Activated T-cell treated with anti-CD3 and anti-CD28 coated beads, Interleukin-2, amount 50 U/mL, for 24 hours (primary cell): Measurements from ENCODE around the gene ATP10B.
"Not testable (repeated sequence)": the region's sequence is repeated elsewhere in the genome, so short reads cannot be mapped to it uniquely, and the experiment has no call there.

Experiments used
- DNase-seq: peaks from one replicate; pipeline ENCODE4 v3.0.0-alpha.2; 2020
- H3K27ac Mint-ChIP-seq: 2 replicates; pipeline ENCODE4 v1.8.0; 2020; ENCODE audit warnings: mild to moderate bottlenecking, mixed read lengths
- H3K27me3 Mint-ChIP-seq: 2 replicates; pipeline ENCODE4 v1.8.0; 2020; ENCODE audit warnings: mixed read lengths
- H3K36me3 Mint-ChIP-seq: 2 replicates; pipeline ENCODE4 v1.8.0; 2020; ENCODE audit warnings: low read depth, mixed read lengths
- H3K4me1 Mint-ChIP-seq: 2 replicates; pipeline ENCODE4 v1.8.0; 2020; ENCODE audit warnings: low read depth, mixed read lengths
- H3K4me3 Mint-ChIP-seq: 2 replicates; pipeline ENCODE4 v1.8.0; 2020; ENCODE audit warnings: mild to moderate bottlenecking, moderate library complexity, mixed read lengths
- H3K9me3 Mint-ChIP-seq: 2 replicates; pipeline ENCODE4 v1.8.0; 2020; ENCODE audit warnings: mixed read lengths

Gene ATP10B

DNA sequence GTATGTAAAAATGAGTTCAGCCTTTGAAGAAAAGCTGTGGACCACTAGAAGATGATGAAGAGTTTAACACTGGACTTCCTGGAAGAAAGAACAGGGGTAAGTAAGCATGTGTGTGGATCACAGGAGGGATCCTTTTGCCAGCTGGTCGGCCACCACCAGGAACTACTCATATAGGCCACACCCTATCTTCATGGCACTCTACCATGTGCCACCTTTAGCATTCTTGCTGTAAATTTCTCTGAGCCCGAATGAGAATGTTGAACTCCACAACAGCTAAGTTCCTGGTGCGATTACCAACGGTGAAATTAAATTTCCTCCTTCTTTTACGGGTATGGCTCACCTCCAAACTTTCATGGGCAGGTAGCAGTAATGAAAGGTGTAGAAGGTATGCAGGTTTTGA, 102.3 kb downstream of the ATP10B start:
- Mint-ChIP-seq H3K27ac (no peak overlapping the region), H3K4me3 (no peak overlapping the region), H3K27me3 (peaks cover 12% of the 10 kb centered on the region), H3K36me3 (no peaks in the 10 kb centered on the region), H3K4me1 (peaks cover 4% of the 10 kb centered on the region), H3K9me3 (no peaks in the 10 kb centered on the region)
- no peak for DNase-seq

GRCh38 chr5:160749026-160749425, 103.0 kb downstream of the ATP10B start:
- H3K9me3 Mint-ChIP-seq = no peaks in the 10 kb centered on the region
- H3K4me3 Mint-ChIP-seq = no peak overlapping the region
- DNase-seq = no peak
- no peak overlapping the region for H3K27ac Mint-ChIP-seq
- H3K36me3 Mint-ChIP-seq = no peaks in the 10 kb centered on the region
- H3K27me3 Mint-ChIP-seq = peaks cover 12% of the 10 kb centered on the region
- peaks cover 4% of the 10 kb centered on the region for H3K4me1 Mint-ChIP-seq

DNA sequence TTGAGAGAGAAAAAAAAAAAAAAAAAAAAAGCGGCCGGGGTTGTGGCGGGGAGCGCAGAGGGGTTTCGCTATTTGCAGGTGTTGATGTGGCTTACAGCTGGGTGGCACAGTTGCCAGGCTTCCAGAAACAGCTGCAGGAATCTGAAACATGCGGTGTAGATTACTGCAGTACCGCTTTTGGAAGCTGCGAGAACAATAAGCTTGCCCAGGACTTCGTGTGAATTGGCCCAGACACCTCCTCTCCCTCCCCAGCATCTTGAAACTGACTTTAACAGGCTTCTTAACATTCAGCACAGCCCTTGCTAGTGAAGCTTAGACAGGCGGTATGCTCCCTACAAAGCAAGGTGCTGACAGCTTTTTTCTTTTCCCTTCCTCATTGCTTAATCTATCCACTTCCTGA, 104.0 kb downstream of the ATP10B start:
- H3K27me3 Mint-ChIP-seq = peaks cover 10% of the 10 kb centered on the region
- DNase-seq = no peak
- H3K4me3 Mint-ChIP-seq = no peak overlapping the region
- H3K9me3 Mint-ChIP-seq = no peaks in the 10 kb centered on the region
- H3K4me1 Mint-ChIP-seq = peaks cover 4% of the 10 kb centered on the region
- no peaks in the 10 kb centered on the region for H3K36me3 Mint-ChIP-seq
- H3K27ac Mint-ChIP-seq = no peak overlapping the region

GRCh38 chr5:160747559-160747958, 104.5 kb downstream of the ATP10B start:
- H3K9me3 Mint-ChIP-seq = no peaks in the 10 kb centered on the region
- no peak for DNase-seq
- peaks cover 4% of the 10 kb centered on the region for H3K4me1 Mint-ChIP-seq
- peaks cover 5% of the 10 kb centered on the region for H3K27me3 Mint-ChIP-seq
- H3K27ac Mint-ChIP-seq = no peak overlapping the region
- H3K4me3 Mint-ChIP-seq = no peak overlapping the region
- H3K36me3 Mint-ChIP-seq = no peaks in the 10 kb centered on the region

DNA sequence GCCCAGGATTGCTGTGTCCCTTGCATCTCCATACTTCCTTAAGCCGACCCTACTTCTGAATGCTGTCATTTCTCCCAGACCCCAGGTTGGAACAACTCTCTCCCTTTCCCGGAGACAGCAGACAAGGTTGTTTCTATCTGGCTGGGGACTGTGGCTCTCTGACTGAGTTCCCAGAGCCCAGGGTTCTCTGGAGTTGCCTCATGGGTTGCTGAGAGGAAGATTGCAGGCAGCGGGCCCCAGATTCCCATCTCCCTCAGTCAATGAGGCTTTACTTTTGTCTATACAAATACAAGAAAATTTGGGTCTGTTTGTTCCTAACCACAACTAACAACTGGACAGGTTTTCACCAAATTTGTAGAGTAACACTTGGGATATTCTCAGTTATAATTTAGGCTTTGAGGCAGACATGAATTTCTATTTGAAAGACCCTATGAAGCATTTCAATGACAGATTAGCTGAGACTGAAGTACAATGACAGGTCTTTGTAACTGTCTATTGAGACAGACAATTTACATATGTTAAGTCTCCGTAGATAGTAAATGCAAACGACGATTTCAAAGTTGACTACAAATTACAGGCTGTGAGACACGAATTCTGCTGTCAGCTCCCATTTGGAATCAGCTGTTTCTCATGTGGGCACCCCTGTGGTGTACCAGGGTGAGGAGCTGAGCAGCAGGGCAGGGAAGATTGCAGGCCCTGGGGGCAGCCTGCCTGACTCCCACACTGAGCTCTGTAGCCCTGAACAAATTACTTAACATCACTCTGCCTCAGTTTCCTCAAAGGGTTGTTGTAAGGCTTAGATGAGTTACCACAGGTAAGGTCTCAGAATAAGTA, 107.5 kb downstream of the ATP10B start:
- H3K4me3 Mint-ChIP-seq = no peak overlapping the region
- no peak for DNase-seq
- no peaks in the 10 kb centered on the region for H3K9me3 Mint-ChIP-seq
- H3K4me1 Mint-ChIP-seq = peaks cover 4% of the 10 kb centered on the region
- H3K27me3 Mint-ChIP-seq = peaks cover 3% of the 10 kb centered on the region
- no peak overlapping the region for H3K27ac Mint-ChIP-seq
- no peaks in the 10 kb centered on the region for H3K36me3 Mint-ChIP-seq

DNA sequence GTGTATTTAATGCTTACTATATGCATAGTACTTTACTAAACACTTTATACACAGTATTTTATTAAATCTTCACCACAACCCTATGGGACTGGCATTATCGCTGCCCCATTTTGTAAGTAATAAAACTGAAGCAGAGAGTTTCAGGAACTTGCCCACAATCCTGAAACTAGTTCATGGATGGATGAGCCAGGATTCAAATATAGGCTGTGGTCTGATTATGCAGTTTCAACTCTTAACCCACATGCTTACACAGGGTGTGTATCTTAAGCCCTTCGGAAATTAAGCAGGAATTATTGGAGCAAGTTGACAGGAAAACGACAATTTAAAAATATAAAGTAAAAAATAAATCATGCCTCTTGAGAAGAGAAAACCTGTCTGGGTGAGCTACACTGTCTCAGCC, 109.0 kb downstream of the ATP10B start:
- Mint-ChIP-seq H3K27me3 (peaks cover 3% of the 10 kb centered on the region), H3K4me1 (peaks cover 2% of the 10 kb centered on the region), H3K4me3 (no peak overlapping the region), H3K9me3 (no peaks in the 10 kb centered on the region), H3K36me3 (no peaks in the 10 kb centered on the region), H3K27ac (no peak overlapping the region)
- DNase-seq = no peak

DNA sequence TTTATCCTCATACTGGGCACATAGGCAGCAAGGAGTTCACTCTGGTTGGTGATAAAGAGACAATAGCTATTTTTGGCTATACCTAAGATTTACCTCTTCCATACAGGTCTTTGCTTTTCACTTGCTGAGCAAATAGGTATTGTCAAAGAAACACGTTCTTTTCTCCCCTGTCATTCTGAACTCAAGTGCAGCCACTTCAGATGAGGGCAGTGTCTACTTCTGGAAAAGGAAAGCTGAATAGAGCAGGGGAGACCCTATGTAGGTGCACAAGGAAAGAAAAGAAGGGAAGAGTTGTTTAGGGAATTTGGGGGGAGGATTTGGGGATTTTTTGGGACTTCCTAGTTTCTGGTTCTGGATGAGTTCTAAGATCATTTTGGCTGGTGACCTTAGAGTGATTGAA, 109.6 kb downstream of the ATP10B start:
- no peak for DNase-seq
- Mint-ChIP-seq H3K4me3 (no peak overlapping the region), H3K36me3 (no peaks in the 10 kb centered on the region), H3K9me3 (no peaks in the 10 kb centered on the region), H3K27ac (no peak overlapping the region), H3K4me1 (no peaks in the 10 kb centered on the region), H3K27me3 (peaks cover 3% of the 10 kb centered on the region)

DNA sequence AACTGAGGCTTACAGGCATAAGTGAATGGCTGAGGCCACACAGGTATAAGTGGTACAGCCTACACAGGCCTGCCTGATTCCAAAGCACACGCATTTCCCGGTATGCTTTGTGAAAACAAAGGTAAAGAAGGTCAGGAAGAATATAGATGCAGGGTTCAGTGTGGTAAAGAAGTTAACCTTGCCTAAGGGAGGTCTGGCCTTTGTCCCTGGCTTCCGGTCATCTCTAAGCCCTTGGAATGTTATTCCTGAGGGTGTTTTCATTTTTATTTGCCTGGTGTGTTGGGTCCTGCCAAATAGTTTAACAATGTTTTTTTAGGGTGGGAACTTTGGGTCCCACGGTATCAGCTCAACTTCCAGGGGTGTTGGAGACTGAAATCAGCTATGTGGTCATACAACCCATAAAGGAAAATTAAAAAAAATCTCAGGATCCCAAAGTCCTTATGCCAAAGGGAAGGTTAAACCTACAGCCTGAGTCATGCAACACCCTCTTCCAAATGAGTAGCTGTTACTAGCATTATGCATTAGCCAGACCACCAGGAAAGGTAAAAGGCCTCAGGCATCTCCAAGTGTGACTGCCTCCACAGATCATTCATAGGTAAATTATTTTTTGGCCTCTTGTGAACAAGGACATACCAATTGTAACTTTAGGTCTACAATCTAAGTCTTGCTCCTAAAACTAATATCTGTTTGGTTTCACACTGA, 124.6 kb downstream of the ATP10B start:
- Mint-ChIP-seq H3K36me3 (no peaks in the 10 kb centered on the region), H3K4me3 (no peak overlapping the region), H3K9me3 (no peaks in the 10 kb centered on the region), H3K27ac (no peak overlapping the region), H3K4me1 (no peaks in the 10 kb centered on the region), H3K27me3 (peaks cover 4% of the 10 kb centered on the region)
- no peak for DNase-seq

- Mint-ChIP-seq H3K27me3 (peaks cover 4% of the 10 kb centered on the region), H3K36me3 (no peaks in the 10 kb centered on the region), H3K4me3 (no peak overlapping the region), H3K9me3 (no peaks in the 10 kb centered on the region), H3K27ac (no peak overlapping the region), H3K4me1 (no peaks in the 10 kb centered on the region)
- no peak for DNase-seq
Observed at GRCh38 chr5:160726721-160727120, 125.3 kb downstream of the ATP10B start.

GRCh38 chr5:160720822-160721221, 131.2 kb downstream of the ATP10B start:
- H3K27ac Mint-ChIP-seq = no peak overlapping the region
- no peaks in the 10 kb centered on the region for H3K36me3 Mint-ChIP-seq
- H3K4me3 Mint-ChIP-seq = no peak overlapping the region
- no peaks in the 10 kb centered on the region for H3K9me3 Mint-ChIP-seq
- H3K4me1 Mint-ChIP-seq = no peaks in the 10 kb centered on the region
- H3K27me3 Mint-ChIP-seq = peaks cover 5% of the 10 kb centered on the region
- no peak for DNase-seq

DNA sequence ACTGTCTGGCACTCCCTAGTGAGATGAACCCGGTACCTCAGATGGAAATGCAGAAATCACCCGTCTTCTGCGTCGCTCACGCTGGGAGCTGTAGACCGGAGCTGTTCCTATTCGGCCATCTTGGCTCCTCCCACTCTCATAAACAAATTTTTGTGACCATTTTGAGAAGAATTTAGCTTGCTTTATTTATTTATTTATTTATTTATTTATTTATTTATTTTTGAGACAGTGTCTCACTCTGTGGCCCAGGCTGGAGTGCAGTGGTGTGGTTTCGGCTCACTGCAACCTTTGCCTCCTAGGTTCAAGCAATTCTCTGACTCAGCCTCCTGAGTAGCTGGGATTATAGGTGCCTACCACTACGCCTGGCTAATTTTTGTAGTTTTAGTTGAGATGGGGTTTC, 136.5 kb downstream of the ATP10B start:
- not testable (repeated sequence) for H3K9me3 Mint-ChIP-seq, H3K4me3 Mint-ChIP-seq, H3K4me1 Mint-ChIP-seq, H3K27me3 Mint-ChIP-seq, H3K27ac Mint-ChIP-seq, DNase-seq, H3K36me3 Mint-ChIP-seq

DNA sequence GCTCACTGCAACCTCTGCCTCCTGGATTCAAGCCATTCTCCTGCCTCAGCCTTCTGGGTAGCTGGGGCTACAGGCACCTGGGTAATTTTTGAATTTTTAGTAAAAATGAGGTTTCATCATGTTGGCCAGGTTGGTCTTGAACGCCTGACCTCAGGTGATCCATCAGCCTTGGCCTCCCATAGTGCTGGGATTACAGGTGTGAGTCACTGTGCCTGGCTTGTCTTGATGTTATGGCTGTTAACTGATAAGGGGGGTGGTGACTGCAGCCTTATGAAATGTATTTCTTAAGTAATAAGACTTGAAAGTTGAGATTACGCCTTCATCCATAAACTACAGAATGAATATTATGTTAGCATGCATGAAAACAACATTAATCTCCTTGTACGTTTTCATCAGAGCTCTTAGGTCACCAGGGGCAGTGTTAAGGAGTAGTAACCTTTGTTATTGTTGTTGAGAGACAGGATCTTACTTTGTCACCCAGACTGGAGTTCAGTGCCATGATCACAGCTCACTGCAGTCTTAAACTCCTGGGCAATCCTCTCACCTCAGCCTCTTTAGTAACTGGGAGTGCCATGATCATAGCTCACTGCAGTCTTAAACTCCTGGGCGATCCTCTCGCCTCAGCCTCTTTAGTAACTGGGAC, 148.3 kb downstream of the ATP10B start:
- no peaks in the 10 kb centered on the region for H3K9me3 Mint-ChIP-seq
- no peak overlapping the region for H3K27ac Mint-ChIP-seq
- H3K36me3 Mint-ChIP-seq = no peaks in the 10 kb centered on the region
- DNase-seq = no peak
- H3K4me3 Mint-ChIP-seq = no peak overlapping the region
- peaks cover 2% of the 10 kb centered on the region for H3K4me1 Mint-ChIP-seq
- H3K27me3 Mint-ChIP-seq = peaks cover 3% of the 10 kb centered on the region

DNA sequence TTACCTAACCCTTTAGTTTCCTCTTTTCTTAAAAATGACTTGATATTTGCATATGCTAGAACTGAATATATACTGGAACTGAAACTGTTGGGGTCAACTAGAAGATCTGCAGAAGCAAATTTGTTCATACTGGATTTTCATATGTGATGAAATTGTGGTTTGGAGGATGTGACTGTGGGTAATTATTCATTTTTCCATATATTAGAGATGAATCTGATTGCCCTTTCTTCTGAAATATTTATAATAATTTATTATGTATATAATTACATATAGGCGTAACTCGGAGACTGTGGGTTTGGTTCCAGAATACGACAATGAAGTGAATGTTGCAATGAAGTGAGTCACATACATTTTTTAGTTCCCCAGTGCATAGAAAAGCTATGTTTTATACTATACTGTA, 149.1 kb downstream of the ATP10B start:
- Mint-ChIP-seq H3K36me3 (no peaks in the 10 kb centered on the region), H3K9me3 (no peaks in the 10 kb centered on the region), H3K4me1 (peaks cover 2% of the 10 kb centered on the region), H3K27ac (no peak overlapping the region), H3K4me3 (no peak overlapping the region), H3K27me3 (peaks cover 3% of the 10 kb centered on the region)
- DNase-seq = no peak

- Mint-ChIP-seq H3K27me3 (peaks cover 3% of the 10 kb centered on the region), H3K4me1 (peaks cover 2% of the 10 kb centered on the region), H3K4me3 (no peak overlapping the region), H3K27ac (no peak overlapping the region), H3K9me3 (no peaks in the 10 kb centered on the region), H3K36me3 (no peaks in the 10 kb centered on the region)
- DNase-seq = no peak
Observed at GRCh38 chr5:160702311-160702803, 149.7 kb downstream of the ATP10B start.

DNA sequence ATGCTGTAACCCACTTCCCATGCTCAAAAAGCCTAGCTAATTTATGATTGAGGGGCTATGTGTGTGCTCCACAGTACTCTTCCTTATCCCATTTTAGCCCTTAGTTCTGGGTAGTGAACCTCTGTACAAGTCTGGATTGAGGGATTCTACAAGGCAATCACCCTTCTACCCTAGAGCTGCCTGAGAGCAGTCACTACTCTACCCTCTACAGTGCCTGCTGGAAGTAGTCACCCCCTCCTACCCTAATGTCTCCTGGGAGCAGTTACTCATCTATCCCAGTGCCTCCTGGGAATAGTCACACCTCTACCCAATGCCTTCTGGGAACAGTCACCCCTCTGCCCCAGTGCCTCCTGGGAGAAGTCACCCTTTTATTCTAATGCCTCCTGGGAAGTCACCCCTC, 150.6 kb downstream of the ATP10B start:
- Mint-ChIP-seq H3K36me3 (no peaks in the 10 kb centered on the region), H3K27ac (no peak overlapping the region), H3K4me1 (peaks cover 2% of the 10 kb centered on the region), H3K27me3 (peaks cover 3% of the 10 kb centered on the region), H3K9me3 (no peaks in the 10 kb centered on the region), H3K4me3 (no peak overlapping the region)
- DNase-seq = no peak
